ENCODE data around the gene TBL2. TPM values are rescaled to one million over a fixed set of nuclear protein-coding genes. Genes with fewer than 3 reads are reported as not detected.
"Not testable (repeated sequence)": the region's sequence is repeated elsewhere in the genome, so short reads cannot be mapped to it uniquely, and the experiment has no call there.

TBL2 gene
- total RNA-seq, 2 experiments from 2014 or later, result 21.5 to 23.6 TPM

DNA sequence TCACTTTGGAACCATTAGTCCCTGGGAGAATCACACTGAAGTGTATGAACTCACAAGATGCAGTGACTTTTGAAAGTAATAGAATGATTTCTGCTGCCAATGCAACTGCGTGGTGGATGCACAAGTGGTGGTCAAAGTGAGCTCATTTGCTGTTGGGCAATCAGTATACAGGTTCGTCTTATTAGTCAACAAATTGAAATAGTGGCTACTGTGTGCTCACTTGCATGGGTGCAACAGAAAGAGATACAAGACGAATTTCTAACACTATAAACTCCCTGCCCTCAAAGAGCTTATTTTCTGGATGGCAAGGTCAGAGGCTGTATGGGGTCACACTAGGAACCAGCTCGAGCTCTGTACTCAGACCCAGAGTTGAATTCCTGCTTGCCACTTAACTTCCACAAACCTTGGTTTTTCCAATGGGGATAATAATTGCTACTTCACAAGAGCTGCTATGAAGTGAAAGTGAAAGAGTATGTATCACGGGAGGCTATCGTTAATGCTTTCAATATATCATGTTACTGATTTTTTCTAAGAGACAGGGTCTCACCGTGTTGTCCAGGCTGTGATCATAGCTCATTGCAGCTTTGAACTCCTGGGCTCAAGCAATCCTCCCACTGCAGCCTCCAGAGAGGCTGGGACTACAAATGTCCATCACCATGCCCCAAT is 12.6 kb downstream of the TBL2 start:
- CTCF ChIA-PET, result interaction anchor here (1.4 kb wide), 1 partner anchor 11 kb away, joined by 5 read pairs; no protein-coding TSS in a partner anchor
- Mint-ChIP-seq H3K9me3 (no peaks in the 10 kb centered on the region), H3K27me3 (ENCODE audit: low read depth) (no peaks in the 10 kb centered on the region), H3K36me3 (ENCODE audit: low read depth) (peaks cover 10% of the 10 kb centered on the region), H3K27ac (peak overlapping the region; percentile 15), H3K4me3 (peak overlapping the region; percentile 57), H3K4me1 (ENCODE audit: low read depth) (peaks cover 25% of the 10 kb centered on the region)
- DNase-seq, result no peak
- intact Hi-C loops (cut with micrococcal nuclease), result no loop called here

DNA sequence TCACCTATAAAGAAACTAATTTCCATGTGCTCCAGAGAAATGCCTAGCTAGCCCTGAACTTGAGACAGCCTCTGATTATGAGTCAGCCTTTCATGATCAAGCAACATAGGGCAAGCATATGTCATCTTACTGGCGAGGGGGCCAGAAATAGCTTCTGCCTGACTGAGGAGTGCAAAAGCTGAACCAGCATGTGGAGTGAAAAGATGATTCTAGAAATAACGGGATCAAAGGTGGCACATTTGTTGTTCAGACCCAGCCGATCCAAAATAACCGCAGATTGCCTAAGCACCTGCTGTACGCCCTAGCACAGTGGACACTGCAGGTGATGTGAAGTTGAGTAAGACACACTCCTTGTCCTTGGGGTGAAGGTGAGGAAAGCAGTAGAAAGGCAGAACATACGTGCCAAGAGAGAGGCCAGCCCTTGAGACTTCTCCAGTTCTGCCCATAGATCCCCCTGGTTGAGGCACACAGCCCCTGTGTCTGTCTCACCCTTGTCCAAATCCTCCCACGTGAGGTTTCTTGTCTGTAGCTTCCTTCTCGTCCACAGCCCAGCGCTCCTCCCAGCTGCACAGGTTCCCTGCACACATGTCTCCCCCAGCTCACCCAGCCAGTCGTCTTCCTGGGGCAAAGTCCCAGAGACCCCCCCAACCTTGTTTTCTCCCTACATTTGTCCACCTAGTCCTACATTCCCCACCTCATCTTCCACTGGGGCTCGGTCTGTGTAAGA is 18.1 kb downstream of the TBL2 start:
- Mint-ChIP-seq H3K27me3 (ENCODE audit: low read depth) (no peaks in the 10 kb centered on the region), H3K4me3 (no peak overlapping the region), H3K36me3 (ENCODE audit: low read depth) (no peaks in the 10 kb centered on the region), H3K9me3 (no peaks in the 10 kb centered on the region), H3K4me1 (ENCODE audit: low read depth) (peaks cover 25% of the 10 kb centered on the region), H3K27ac (peak overlapping the region; percentile 10)
- intact Hi-C loops (cut with micrococcal nuclease), result no loop called here
- CTCF ChIA-PET, result interaction anchor here (0.9 to 1.7 kb wide), 3 partner anchors 18 to 55 kb away, joined by 3 to 6 read pairs (median 3); partner anchors contain the start of gene TBL2
- DNase-seq, result peak; percentile 37

GRCh38 chr7:73557397-73558257 is 20.8 kb downstream of the TBL2 start, which contains the start of gene BCL7B:
BCL7B (minus strand) TSS chr7:73557690; CDS start chr7:73557578, 112 bp downstream.
- no peaks in the 10 kb centered on the region for H3K27me3 Mint-ChIP-seq (ENCODE audit: low read depth)
- intact Hi-C loops (cut with micrococcal nuclease), result loop anchor here (1.0 kb wide), 4 partner anchors 21 to 728 kb away; partner anchors contain the start of genes ABHD11, BAZ1B and TBL2
- no peaks in the 10 kb centered on the region for H3K9me3 Mint-ChIP-seq
- peak within 1 kb of the TSS; percentile 86 for H3K4me3 Mint-ChIP-seq
- peaks cover 5% of the 10 kb centered on the region for H3K36me3 Mint-ChIP-seq (ENCODE audit: low read depth)
- peaks cover 41% of the 10 kb centered on the region for H3K4me1 Mint-ChIP-seq (ENCODE audit: low read depth)
- H3K27ac Mint-ChIP-seq, result peak within 1 kb of the TSS; percentile 89
- DNase-seq, result peak; percentile 63
- CTCF ChIA-PET, result interaction anchor here (0.6 kb wide), 1 partner anchor 88 kb away, joined by 3 read pairs; no protein-coding TSS in a partner anchor

DNA sequence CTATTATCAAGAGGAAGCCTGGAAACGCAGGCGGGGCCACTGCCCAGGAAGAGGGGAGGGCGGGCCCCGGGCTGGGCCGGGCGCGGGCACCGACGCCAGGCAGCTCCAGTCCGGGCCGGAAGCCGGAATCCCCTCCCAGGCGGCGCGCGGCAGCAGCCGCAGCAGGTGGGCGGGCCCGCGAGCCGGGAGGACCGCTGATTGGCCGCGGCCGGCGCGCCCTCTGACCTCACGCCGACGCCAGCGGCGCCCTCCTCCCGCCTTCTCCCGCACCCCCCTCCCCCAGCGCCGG is 21.3 kb downstream of the TBL2 start:
- peaks cover 10% of the 10 kb centered on the region for H3K36me3 Mint-ChIP-seq (ENCODE audit: low read depth)
- H3K27ac Mint-ChIP-seq, result peak overlapping the region; percentile 89
- CTCF ChIA-PET, result interaction anchor here (0.6 kb wide), 1 partner anchor 89 kb away, joined by 3 read pairs; no protein-coding TSS in a partner anchor
- H3K9me3 Mint-ChIP-seq, result no peaks in the 10 kb centered on the region
- intact Hi-C loops (cut with micrococcal nuclease), result loop anchor here (1.0 kb wide), 4 partner anchors 21 to 728 kb away; partner anchors contain the start of genes ABHD11, BAZ1B and TBL2
- no peaks in the 10 kb centered on the region for H3K27me3 Mint-ChIP-seq (ENCODE audit: low read depth)
- H3K4me3 Mint-ChIP-seq, result peak overlapping the region; percentile 86
- DNase-seq, result peak; percentile 92
- peaks cover 41% of the 10 kb centered on the region for H3K4me1 Mint-ChIP-seq (ENCODE audit: low read depth)

GRCh38 chr7:73556208-73557107 is 21.9 kb downstream of the TBL2 start:
- peaks cover 11% of the 10 kb centered on the region for H3K36me3 Mint-ChIP-seq (ENCODE audit: low read depth)
- H3K27ac Mint-ChIP-seq, result peak overlapping the region; percentile 81
- no peak for DNase-seq
- H3K27me3 Mint-ChIP-seq (ENCODE audit: low read depth), result no peaks in the 10 kb centered on the region
- H3K4me1 Mint-ChIP-seq (ENCODE audit: low read depth), result peaks cover 41% of the 10 kb centered on the region
- CTCF ChIA-PET, result no interaction called here
- no peaks in the 10 kb centered on the region for H3K9me3 Mint-ChIP-seq
- H3K4me3 Mint-ChIP-seq, result peak overlapping the region; percentile 86
- intact Hi-C loops (cut with micrococcal nuclease), result loop anchor here (1.0 kb wide), 4 partner anchors 22 to 727 kb away; partner anchors contain the start of genes ABHD11, BAZ1B and TBL2

GRCh38 chr7:73555411-73555982 is 22.9 kb downstream of the TBL2 start:
- no peak for DNase-seq
- CTCF ChIA-PET, result no interaction called here
- Mint-ChIP-seq H3K36me3 (ENCODE audit: low read depth) (peaks cover 13% of the 10 kb centered on the region), H3K9me3 (no peaks in the 10 kb centered on the region), H3K27ac (peak overlapping the region; percentile 25), H3K4me3 (peak overlapping the region; percentile 86), H3K4me1 (ENCODE audit: low read depth) (peaks cover 40% of the 10 kb centered on the region), H3K27me3 (ENCODE audit: low read depth) (no peaks in the 10 kb centered on the region)
- intact Hi-C loops (cut with micrococcal nuclease), result no loop called here

- H3K9me3 Mint-ChIP-seq; intact Hi-C loops (cut with micrococcal nuclease); DNase-seq; H3K27ac Mint-ChIP-seq; H3K4me3 Mint-ChIP-seq; H3K27me3 Mint-ChIP-seq (ENCODE audit: low read depth); CTCF ChIA-PET: not testable (repeated sequence)
- Mint-ChIP-seq H3K4me1 (ENCODE audit: low read depth) (peaks cover 40% of the 10 kb centered on the region), H3K36me3 (ENCODE audit: low read depth) (peaks cover 22% of the 10 kb centered on the region)
Observed at GRCh38 chr7:73550093-73550492, 28.3 kb downstream of the TBL2 start.

GRCh38 chr7:73549176-73549575 is 29.2 kb downstream of the TBL2 start:
- H3K27ac Mint-ChIP-seq, result no peak overlapping the region
- H3K9me3 Mint-ChIP-seq, result no peaks in the 10 kb centered on the region
- intact Hi-C loops (cut with micrococcal nuclease), result no loop called here
- H3K27me3 Mint-ChIP-seq (ENCODE audit: low read depth), result no peaks in the 10 kb centered on the region
- H3K36me3 Mint-ChIP-seq (ENCODE audit: low read depth), result peaks cover 19% of the 10 kb centered on the region
- H3K4me1 Mint-ChIP-seq (ENCODE audit: low read depth), result peaks cover 32% of the 10 kb centered on the region
- DNase-seq, result no peak
- CTCF ChIA-PET, result no interaction called here
- no peak overlapping the region for H3K4me3 Mint-ChIP-seq

DNA sequence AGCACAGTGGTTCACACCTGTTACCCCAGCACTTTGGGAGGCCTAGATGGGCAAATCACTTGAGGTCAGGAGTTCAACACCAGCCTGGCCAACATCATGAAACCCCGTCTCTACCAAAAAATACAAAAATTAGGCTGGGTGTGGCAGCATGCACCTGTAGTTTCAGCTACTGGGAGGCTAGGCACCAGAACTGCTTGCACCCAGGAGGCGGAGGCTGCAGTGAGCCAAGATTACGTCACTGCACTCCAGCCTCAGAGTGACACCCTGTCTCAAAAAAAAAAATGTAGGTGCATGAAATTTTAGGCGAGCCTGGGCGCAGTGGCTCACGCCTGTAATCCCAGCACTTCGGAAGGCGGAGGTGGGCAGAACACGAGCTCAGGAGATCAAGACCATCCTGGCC is 30.5 kb downstream of the TBL2 start:
- Mint-ChIP-seq H3K27ac (no peak overlapping the region), H3K36me3 (ENCODE audit: low read depth) (peaks cover 17% of the 10 kb centered on the region), H3K4me3 (no peak overlapping the region), H3K9me3 (no peaks in the 10 kb centered on the region), H3K4me1 (ENCODE audit: low read depth) (peaks cover 28% of the 10 kb centered on the region), H3K27me3 (ENCODE audit: low read depth) (no peaks in the 10 kb centered on the region)
- intact Hi-C loops (cut with micrococcal nuclease), result no loop called here
- no peak for DNase-seq
- CTCF ChIA-PET, result interaction anchor here (0.7 kb wide), 1 partner anchor 390 kb away, joined by 3 read pairs; no protein-coding TSS in a partner anchor

- Mint-ChIP-seq H3K36me3 (ENCODE audit: low read depth) (peaks cover 12% of the 10 kb centered on the region), H3K27me3 (ENCODE audit: low read depth) (no peaks in the 10 kb centered on the region), H3K4me1 (ENCODE audit: low read depth) (peaks cover 24% of the 10 kb centered on the region), H3K4me3 (no peak overlapping the region), H3K27ac (no peak overlapping the region), H3K9me3 (no peaks in the 10 kb centered on the region)
- CTCF ChIA-PET, result no interaction called here
- no peak for DNase-seq
- intact Hi-C loops (cut with micrococcal nuclease), result no loop called here
Observed at GRCh38 chr7:73544678-73545077, 33.7 kb downstream of the TBL2 start.

DNA sequence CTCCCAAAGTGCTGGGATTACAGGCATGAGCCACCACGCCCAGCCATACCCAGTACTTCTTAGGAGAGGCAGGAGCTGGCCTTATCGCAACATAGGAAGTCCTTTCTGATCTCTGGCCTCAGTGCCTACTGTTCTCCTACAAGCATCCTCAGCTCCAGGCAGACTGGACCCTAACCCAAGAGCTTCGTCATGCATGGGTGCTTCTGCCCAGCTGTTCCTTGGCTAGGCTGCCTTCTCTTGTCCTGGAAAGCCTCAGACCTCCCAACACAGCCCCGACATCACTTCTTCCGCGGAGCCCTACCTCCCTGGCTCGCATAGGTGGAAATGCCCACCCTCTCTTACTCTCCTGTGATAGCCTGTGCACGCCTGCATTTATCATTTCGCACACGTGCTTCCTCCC is 36.7 kb downstream of the TBL2 start:
- peaks cover 20% of the 10 kb centered on the region for H3K36me3 Mint-ChIP-seq (ENCODE audit: low read depth)
- intact Hi-C loops (cut with micrococcal nuclease), result no loop called here
- H3K4me1 Mint-ChIP-seq (ENCODE audit: low read depth), result peaks cover 9% of the 10 kb centered on the region
- no peaks in the 10 kb centered on the region for H3K9me3 Mint-ChIP-seq
- H3K27me3 Mint-ChIP-seq (ENCODE audit: low read depth), result no peaks in the 10 kb centered on the region
- no peak overlapping the region for H3K27ac Mint-ChIP-seq
- no peak for DNase-seq
- CTCF ChIA-PET, result no interaction called here
- no peak overlapping the region for H3K4me3 Mint-ChIP-seq
